ENCODE data around the gene TAF5.
"Not testable (repeated sequence)": the region's sequence is repeated elsewhere in the genome, so short reads cannot be mapped to it uniquely, and the experiment has no call there.

Gene TAF5

DNA sequence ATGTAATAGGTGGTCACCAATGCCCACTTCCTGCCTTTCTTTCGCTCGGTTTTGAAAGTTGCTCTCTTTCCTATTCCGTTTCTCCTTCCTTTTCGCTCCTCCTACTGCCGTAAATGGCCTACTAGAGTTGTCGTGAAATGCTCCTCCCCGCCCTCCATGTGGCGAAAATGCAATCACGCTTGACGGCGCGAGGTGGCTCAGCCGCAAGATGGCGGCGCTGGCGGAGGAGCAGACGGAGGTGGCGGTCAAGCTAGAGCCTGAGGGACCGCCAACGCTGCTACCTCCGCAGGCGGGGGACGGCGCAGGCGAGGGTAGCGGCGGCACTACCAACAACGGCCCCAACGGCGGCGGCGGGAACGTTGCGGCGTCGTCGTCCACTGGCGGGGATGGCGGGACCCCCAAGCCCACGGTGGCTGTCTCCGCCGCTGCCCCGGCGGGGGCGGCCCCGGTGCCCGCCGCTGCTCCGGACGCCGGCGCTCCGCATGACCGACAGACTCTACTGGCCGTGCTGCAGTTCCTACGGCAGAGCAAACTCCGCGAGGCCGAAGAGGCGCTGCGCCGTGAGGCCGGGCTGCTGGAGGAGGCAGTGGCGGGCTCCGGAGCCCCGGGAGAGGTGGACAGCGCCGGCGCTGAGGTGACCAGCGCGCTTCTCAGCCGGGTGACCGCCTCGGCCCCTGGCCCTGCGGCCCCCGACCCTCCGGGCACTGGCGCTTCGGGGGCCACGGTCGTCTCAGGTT, at the start of gene TAF5:
TAF5 (plus strand) TSS at position 195 of the 737 bp plus-strand sequence; CDS start at position 209, 14 bp downstream.
- DNase-seq (ENCODE audit: low read depth), result peak; percentile 86

DNA sequence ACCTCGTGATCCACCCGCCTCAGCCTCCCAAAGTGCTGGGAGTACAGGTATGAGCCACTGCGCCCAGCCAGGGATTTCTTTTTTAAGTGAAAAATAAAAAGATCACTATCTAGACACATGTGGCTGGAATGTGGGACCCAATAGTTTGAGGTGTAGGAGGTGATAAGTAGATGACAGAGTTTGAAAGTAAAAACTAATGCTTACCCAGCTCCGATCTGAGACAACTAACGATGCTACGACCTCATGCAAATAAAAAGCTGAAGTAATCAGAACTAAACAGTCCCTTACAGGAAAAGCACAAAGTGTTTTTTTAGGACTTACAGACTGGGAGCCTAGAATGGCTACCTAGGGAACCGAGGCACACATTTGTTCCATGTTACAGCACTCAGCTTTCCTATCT, 39.9 kb upstream of the TAF5 start:
- no peak for DNase-seq (ENCODE audit: low read depth)

DNA sequence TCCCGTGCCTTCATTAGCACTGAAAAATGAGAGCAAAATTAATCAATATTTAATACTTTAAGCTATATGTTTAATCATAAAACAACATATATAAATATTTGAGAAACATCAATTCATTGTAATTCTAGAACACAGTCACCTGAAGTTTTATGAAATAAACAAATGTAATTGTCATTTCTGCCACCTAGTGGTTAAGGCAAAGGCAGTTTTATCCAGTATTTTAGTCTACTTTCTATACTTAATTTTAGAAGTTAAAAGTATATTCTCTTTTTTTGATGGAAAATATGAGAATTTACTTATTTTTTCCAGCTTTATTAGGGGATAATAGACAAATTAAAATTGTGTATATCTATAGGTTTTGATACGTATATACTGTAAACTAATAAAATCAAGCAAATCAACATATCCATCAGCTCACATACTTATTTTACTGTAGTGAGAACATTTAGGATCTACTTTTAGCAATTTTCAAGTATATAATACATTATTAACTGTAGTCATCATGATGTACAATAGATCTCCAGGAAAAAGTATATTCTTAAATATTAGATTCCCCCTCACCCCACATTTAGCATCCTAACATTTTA, 33.7 kb upstream of the TAF5 start:
- no peak for DNase-seq (ENCODE audit: low read depth)

DNA sequence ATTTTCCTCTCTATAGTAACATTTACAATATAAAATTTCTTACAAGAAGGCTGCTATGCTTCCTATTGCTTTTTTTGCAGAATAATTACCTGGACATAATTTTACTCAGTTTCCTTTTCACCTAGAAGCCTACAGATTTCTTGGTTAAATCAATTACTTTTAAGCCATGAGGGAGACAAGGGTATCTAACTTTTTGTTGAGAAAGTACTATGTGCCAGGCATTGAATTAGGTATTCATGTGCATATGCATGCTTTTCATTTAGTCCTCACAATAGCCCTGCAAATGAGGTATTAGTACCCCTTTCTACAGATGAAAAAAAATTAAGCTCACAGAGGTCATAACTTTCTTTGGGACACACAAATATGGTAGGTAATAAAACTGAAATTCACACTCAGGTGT, 33.2 kb upstream of the TAF5 start:
- DNase-seq (ENCODE audit: low read depth), result no peak

DNA sequence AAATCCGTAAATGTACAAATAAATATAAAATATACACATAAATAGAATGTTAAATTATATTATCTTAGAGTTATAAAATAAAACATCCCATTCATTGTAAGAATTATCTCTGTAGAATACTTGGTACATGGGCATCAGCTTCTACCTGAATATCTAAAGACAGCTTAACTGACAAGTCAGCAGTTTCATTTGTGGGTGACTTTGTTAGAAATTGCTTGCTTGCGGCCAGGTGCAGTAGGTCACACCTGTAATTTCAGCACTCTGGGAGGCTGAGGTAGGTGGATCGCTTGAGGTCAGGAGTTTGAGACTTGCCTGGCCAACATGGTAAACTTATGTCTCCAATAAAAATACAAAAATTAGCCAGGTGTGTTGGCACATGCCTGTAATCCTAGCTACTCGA, 31.4 kb upstream of the TAF5 start:
- DNase-seq (ENCODE audit: low read depth), result no peak

DNA sequence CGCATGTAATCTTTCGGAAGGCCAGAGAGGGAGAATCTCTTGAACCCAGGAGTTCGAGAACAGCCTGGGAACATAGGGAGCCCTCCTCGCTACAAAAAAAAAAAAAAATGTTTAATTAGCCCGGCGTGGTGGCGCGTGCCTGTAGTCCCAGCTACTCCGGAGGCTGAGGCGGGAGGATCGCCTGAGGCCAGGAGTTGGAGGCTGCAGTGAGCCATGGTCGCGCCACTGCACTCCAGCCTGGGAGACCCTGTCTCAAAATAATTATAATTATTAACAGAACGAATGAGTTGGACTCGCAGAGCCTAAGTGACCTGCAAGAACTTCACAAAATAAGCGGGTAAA, 17.6 kb upstream of the TAF5 start:
- no peak for DNase-seq (ENCODE audit: low read depth)

DNA sequence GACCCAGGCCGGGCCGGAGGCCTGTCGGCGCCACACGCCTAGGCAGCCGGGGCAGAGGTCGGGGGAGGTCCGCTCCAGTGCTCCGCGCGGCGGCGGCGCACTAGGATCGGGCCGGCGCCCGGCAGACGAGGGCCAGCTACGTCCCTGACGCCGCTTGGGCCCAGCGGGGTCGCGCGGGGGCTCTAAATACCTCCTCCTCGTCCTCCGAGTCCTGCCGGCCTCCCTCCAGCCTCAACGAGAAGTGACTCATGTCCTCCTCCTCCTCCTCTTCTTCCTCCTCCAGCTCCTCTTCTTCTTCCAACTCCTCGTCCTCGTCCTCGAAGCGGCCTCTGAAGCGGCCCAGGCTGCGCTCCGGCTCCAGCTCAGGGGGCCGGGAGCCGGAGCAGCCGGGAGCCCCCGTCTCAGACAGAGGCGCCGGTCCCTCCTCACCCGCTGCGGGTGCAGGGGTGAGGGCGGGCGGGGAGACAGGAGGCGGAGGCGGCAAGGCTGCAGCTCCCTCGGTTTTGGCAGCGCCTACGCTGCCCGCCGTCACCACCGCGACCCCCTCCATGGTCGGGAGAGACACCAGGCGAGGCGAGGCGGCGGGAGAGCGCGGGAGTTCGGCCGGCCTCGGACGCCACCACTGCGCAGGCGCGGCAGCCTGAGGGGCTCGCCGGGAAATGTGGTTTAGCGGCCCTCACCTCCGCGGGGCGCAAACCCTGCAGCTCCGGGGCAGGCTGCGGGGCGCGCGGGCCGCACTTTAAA, 17.1 kb upstream of the TAF5 start, which contains the start of gene PCGF6:
PCGF6 (minus strand) TSS at position 624 of the 744 bp plus-strand sequence; CDS start at position 550, 74 bp downstream.
- DNase-seq (ENCODE audit: low read depth), result no peak

DNA sequence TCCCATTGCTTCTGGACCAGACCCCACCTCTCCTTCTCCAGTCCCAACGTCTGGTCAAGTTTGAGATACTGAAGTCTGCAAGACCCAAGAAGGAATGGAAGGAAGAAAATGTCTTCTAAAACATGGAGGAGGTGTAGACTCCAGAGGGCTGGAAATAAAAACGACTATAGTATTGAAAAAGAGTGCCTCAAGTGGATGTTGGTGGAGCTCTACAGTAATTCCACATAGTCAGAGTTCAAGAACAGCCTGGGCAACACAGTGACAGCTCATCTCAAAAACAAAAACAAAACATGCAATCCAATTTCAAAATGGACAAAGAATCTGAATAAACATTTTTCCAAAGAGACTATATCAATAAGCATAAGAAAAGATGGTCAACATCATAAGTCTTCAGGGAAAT, 14.5 kb upstream of the TAF5 start:
- DNase-seq (ENCODE audit: low read depth), result no peak

DNA sequence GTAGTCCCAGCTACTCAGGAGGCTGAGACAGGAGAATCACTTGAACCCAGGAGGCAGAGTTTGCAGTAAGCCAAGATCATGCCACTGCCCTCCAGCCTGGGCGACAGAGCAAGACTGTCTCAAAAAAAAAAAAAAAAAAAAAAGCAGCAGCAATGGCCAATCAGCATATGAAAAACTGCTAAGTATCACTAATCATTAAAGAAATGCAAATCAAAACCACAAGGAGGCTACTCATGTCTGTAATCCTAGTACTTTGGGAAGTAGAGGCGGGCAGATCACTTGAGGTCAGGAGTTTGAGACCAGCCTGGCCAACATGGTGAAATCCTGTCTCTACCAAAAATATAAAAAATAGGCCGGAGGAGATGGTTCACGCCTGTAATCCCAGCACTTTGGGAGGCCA, 13.2 kb upstream of the TAF5 start:
- DNase-seq (ENCODE audit: low read depth), result not testable (repeated sequence)

DNA sequence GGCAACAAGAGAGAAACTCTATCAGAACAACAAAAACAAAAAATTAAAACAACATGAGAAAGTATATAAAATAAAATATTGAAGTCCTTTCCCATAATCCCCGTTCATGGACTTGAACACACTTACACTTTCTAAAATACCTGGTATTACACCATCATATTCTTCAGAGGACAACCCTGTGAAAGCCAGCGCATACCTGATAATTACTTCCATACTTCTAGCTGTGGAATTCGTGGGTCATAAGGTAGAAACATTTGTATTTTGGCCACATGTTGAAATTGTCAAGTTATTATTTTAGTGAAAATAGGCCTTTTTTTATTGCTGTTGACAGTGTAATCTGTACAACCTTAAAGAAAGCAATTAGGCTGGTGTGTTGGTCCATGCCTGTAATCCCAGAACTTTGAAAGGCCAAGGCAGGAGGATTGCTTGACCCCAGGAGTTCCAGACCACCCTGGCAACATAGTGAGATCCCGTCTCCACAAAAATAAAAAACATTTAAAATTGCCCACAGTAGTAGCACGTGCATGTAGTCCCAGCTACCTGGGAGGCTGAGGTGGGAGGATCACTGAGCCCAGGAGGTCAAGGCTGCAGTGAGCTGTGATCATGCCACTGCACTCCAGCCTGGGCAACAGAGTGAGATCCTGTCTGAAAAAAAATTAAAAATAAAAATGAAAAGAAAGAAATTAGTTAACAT, 11.7 kb upstream of the TAF5 start:
- DNase-seq (ENCODE audit: low read depth), result no peak

DNA sequence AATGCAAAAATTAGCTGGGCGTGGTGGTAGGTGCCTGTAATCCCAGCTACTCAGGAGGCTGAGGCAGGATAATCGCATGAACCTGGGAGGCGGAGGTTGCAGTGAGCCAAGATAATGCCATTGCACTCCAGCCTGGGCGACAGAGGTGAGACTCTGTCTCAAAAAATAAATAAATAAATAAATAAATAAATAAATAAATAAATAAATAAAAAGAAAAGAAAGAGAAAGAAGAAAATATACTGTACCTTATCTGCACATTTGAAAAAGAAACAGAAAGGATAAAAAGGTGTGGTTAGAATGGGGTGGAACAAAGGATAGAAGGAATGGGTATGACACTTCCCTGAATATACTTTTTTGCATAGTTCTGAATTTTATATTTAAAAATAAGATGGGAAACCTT, 8.3 kb upstream of the TAF5 start:
- DNase-seq (ENCODE audit: low read depth), result not testable (repeated sequence)

DNA sequence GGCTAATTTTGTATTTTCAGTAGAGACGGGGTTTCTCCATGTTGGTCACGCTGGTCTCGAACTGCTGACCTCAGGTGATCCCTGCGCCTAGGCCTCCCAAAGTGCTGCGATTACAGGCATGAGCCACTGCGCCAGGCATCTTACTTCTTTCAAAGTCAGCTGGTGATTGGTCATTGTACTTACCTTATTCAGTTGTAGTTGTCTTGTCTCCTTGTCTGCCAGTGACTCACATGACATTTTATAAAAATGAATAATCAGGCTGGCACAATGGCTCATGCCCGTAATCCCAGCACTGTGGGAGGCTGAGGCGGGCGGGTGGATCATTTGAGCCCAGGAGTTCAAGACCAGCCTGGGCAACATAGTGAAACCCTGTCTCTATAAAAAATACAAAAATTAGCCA, 7.0 kb upstream of the TAF5 start:
- not testable (repeated sequence) for DNase-seq (ENCODE audit: low read depth)

DNA sequence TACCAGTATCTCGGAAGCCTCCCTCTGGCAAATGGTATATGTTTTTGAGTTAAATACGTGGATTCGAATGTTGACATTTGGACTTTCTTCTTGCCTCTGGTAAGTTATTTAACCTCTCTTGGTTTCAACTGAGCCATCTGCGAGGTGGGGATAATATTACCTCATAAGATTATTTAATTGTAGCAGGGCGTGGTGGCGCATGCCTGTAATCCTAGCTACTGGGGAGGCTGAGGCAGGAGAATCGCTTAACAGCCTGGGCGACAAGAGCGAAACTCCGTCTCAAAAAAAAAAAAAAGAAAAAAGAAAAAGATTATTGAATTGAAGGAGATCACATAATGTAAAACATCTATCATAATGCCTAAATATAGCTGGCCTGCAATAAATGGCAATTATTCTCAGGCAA, 396 bp upstream of the TAF5 start:
- no peak for DNase-seq (ENCODE audit: low read depth)

DNA sequence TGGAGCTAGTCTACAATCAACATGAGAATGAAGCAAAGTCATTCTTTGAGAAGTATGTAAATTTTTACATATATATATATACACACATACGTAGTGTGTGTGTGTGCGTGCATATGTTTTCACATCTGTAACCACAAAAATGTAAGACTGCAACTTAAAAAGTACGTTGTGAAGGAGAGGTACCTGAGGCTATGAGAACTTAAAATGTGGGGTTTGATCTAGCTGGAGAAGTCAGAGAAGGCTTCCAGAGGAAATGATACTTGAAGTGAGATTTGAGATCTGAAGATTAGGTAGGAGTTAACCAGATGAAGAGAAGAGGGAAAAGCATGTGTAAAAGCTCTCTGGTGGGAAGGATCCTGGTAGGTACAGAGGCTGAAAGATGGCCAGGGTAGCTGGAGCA, 5.8 kb downstream of the TAF5 start:
- no peak for DNase-seq (ENCODE audit: low read depth)

DNA sequence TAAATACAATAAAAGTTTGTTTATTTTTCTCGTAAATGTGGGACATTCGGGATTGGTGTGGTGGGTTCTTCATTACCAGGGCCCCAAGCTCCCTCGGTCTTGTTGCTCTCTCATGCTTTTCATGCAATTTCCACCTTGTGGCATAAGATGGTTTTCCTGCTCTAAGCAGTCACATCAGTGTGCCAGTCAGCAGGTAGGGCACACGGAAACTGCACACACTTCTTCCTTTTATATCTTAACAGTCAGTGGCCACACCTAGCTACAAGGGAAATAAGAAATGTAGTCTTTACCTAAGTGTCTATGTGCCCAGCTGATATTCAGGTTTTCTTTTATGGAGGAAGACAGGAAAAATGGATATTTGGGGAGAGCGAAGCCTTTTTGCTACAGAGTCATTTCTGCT, 6.5 kb downstream of the TAF5 start:
- DNase-seq (ENCODE audit: low read depth), result no peak

DNA sequence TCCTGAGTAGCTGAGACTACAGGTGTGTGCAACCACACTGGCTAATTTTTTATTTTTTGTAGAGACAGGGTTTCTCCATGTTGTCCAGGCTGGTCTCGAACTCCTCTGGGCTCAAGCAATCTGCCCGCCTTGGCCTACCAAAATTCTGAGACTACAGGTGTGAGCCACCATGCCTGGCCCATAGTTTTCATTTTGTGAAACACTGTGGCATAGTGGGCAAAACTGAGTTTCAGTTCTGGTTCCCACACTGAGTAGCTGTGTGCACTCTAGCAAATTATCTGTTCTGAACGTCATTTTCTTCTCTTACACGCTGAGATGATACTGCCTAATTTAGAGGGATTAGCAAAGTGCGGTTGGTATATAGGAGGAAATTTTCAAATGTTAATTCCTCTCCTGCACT, 15.0 kb downstream of the TAF5 start:
- no peak for DNase-seq (ENCODE audit: low read depth)

DNA sequence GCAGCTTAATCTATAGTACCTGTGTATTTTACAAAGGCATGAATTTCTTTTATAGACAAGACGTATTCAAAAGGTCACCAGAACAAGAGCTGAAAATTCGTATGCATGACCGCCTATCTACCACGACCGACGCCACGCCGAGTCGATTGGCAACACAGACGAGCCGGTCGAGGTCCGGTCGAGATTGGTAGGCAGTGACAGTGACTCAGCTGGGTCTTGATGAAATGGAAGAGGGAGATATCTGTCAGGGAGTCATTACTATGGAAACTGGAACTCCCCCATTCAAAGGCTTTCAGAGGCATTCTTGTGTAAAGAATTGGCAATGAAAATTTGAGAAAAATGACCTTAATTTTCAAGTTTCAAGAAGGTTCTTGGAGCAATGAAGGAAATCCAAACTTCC, 26.4 kb downstream of the TAF5 start:
- no peak for DNase-seq (ENCODE audit: low read depth)

DNA sequence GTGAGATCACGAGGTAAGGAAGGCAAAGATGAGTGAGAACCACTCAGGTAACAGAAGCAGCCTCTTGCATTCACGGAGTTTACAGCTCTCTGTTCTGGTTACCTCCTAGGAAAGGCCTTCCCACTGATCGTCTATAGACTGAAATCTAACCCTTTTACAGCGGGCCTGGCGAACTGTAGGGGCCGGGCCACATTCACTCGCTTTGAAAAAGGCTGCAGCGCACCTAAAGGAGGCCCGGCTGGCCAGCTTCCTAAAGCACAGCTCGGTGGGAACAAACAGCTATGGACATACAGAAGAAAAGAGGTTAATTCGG, 27.9 kb downstream of the TAF5 start:
- DNase-seq (ENCODE audit: low read depth), result no peak

DNA sequence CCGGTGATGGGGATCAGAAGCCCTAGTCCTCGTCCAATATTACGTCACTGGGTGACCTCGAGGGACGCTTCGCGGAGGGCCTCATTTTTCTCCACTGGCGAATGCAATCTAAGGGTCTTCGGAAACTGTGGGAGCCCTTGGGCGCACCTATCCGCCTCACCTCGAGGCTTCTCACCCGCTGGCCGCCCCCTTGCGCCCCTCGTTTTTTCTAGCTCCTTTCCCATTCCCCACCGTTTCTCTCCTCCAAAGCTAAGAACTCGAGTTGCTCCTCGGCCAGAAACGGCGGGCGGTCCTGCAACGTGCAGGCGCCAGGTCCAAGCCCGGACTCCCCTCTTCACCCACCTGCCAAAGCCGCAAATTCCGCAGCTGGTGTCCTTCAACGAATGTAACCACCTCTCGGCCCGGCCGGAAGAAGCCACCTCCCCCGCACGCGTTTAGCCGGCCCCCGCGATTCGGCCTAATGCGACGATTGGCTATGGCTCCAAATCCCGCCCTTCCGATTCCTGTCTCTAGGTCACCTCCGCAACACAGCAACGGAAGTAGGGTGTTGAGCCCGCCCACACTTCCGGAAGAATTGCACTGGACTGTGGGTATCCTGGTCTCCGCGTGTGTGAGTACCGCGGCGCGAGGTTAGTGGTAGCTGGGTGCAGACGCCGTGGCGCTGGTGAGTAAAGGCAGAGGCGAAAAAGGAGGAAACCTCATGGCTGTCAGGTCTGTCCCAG, 28.5 kb downstream of the TAF5 start, which contains the start of the genes ATP5MK and PDCD11:
ATP5MK (minus strand) TSS at position 409 of the 722 bp plus-strand sequence. CDS start 4,018 bp downstream, outside the sequence.
PDCD11 (plus strand) TSS at position 560 of the 722 bp plus-strand sequence. CDS start 1,801 bp downstream, outside the sequence.
- DNase-seq (ENCODE audit: low read depth), result peak; percentile 93

DNA sequence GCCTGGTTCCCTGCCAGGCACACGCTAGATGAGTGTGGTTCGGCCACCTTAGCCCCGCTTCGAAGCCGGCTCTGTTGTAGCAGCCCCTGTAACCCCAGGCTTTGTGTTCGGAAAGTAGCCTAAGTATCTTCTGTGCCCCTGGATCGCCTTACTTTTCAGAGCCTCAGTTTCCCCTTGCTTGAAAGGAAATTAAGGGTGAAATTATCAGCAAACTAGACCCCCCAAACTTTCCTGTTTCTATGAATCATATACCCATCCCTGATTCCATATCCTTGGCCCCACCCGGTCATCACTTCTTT, 29.0 kb downstream of the TAF5 start:
- DNase-seq (ENCODE audit: low read depth), result no peak

DNA sequence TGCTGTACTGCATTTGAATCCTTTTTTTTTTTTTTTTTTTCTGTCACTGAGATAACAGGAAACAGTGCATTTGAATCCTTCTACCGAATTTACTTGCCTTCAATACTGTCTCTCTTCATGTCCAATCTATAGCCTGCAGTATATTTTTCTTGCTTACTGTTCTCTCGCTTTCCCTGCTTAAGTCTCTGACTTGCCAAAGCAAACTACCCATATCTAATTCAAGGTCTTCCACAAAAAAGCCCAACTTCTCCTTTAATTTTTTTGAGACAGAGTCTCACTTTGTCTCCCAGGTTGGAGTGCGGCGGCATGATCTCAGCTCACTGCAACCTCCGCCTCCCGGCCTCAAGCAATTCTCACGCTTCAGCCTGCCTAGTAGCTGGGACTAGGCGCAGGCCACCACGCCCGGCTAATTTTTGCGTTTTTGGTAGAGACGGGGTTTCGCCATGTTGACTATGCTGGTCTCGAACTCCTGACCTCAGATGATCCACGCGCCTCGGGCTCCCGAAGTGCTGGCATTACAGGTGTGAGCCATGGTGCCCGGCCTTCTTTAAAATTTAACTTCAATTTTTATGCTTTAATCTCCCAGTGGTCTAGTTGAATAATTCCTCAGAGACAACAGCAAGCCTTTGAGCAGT, 29.5 kb downstream of the TAF5 start:
- DNase-seq (ENCODE audit: low read depth), result no peak

DNA sequence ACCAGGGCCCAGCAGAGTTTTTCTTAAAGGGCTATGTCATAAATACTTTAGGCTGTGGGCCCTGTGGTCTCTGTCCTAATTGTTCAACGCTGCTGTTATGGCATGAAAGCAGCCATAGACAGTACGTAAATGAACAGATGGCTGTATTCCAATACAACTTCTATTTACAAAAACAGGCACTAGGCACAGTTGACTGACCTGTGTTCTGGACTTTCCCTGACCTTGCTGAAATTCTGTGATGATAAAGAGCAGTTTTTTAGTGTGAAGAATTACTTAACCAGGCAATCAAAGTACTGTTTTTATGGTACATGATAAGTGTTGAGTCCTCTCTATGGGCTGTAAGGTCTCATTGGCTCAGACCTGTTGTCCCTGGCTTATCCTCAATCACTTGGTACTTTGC, 45.8 kb downstream of the TAF5 start:
- DNase-seq (ENCODE audit: low read depth), result no peak
